OCI-LY7 (cell line): ENCODE data around the gene C11orf58. TPM values are rescaled to one million over a fixed set of nuclear protein-coding genes. Genes with fewer than 3 reads are reported as not detected.

Experiments used
- BruUV-seq: library from RNA; stranded (reverse); fragments of 400-500 nt; replicated peaks from 2 replicates; lab custom pipeline; 2021; lab: Mats Ljungman, UMichigan
- CTCF ChIA-PET: fragments of 300-600 bp; sonication (Branson Sonifier 250); formaldehyde crosslinking; loops from one replicate; lab custom pipeline; 2022; ENCODE audit warnings: antibody characterized with exemption; ENCODE audit not compliant: unreplicated experiment; lab: Charles Lee
- POLR2A ChIA-PET: fragments of 300-600 bp; sonication (Branson Sonifier 250); formaldehyde crosslinking; loops from one replicate; lab custom pipeline; 2022; ENCODE audit warnings: antibody characterized with exemption; lab: Charles Lee
- DNase-seq: peaks from one replicate; pipeline ENCODE4 v3.0.0-alpha.2; 2015; ENCODE audit warnings: low spot score
- H2AFZ ChIP-seq: fragments of 200-600 bp; sonication (generic), shearing (Covaris generic); 2 replicates; pipeline ENCODE4 v1.6.1; 2014; ENCODE audit warnings: mild to moderate bottlenecking, antibody characterized with exemption, low read length, moderate library complexity
- H3K27ac ChIP-seq: fragments of 200-600 bp; sonication (generic); 2 replicates; pipeline ENCODE4 v1.5.1; 2014; ENCODE audit warnings: mixed run types, low read depth, mild to moderate bottlenecking, moderate library complexity, low read length, inconsistent platforms; ENCODE audit not compliant: poor library complexity, severe bottlenecking
- H3K36me3 ChIP-seq: fragments of 200-600 bp; sonication (generic); 2 replicates; pipeline ENCODE4 v1.6.1; 2014; ENCODE audit warnings: mild to moderate bottlenecking, antibody characterized with exemption, low read length, moderate library complexity, mixed read lengths; ENCODE audit not compliant: insufficient read depth
- H3K4me1 ChIP-seq: fragments of 200-600 bp; sonication (generic); 2 replicates; pipeline ENCODE4 v1.5.1; 2014; ENCODE audit warnings: mild to moderate bottlenecking, low read length; ENCODE audit not compliant: insufficient read depth, poor library complexity, severe bottlenecking
- H3K4me2 ChIP-seq: fragments of 200-600 bp; sonication (generic); 2 replicates; pipeline ENCODE4 v1.6.1; 2014; ENCODE audit warnings: mild to moderate bottlenecking, low read length
- H3K4me3 ChIP-seq: fragments of 200-600 bp; sonication (generic); 2 replicates; pipeline ENCODE4 v1.5.1; 2014; ENCODE audit warnings: mild to moderate bottlenecking, low read depth, low read length; ENCODE audit not compliant: poor library complexity, severe bottlenecking
- H3K79me2 ChIP-seq: fragments of 200-600 bp; sonication (generic); 2 replicates; pipeline ENCODE4 v1.6.1; 2016; ENCODE audit warnings: low read depth, mild to moderate bottlenecking, low read length, moderate library complexity, mixed read lengths; ENCODE audit not compliant: insufficient read depth
- H3K9me2 ChIP-seq: fragments of 200-600 bp; sonication (generic); 2 replicates; pipeline ENCODE4 v1.6.1; 2016; ENCODE audit warnings: mild to moderate bottlenecking, low read length, mixed read lengths; ENCODE audit not compliant: insufficient read depth
- H3K9me3 ChIP-seq: fragments of 200-600 bp; sonication (generic); 2 replicates; pipeline ENCODE4 v1.6.1; 2014; ENCODE audit warnings: mild to moderate bottlenecking, mixed run types, low read length, mixed read lengths
- H4K20me1 ChIP-seq: fragments of 200-600 bp; sonication (generic); 2 replicates; pipeline ENCODE4 v1.6.1; 2014; ENCODE audit warnings: mild to moderate bottlenecking, antibody characterized with exemption, low read length, moderate library complexity, mixed read lengths; ENCODE audit not compliant: insufficient read depth
- CTCF ChIP-seq: fragments of 200-600 bp; sonication (generic); conservative IDR thresholded peaks from 2 replicates; pipeline ENCODE4 v1.5.1; 2014; ENCODE audit warnings: mild to moderate bottlenecking, antibody characterized with exemption, low read length, moderate library complexity, mixed read lengths
- EZH2phosphoT487 ChIP-seq: fragments of 200-600 bp; sonication (generic); IDR thresholded peaks from 2 replicates; pipeline ENCODE4 v1.6.1; 2018; ENCODE audit warnings: low read depth, borderline replicate concordance, mild to moderate bottlenecking, mixed run types, antibody characterized with exemption, low read length, moderate library complexity, mixed read lengths
- intact Hi-C: fragments of 100-400 bp; cut with micrococcal nuclease; formaldehyde crosslinking; loops from one replicate; pipeline ENCODE4 v1.10.0; 2022; ENCODE audit not compliant: unreplicated experiment
- total RNA-seq, 2 experiments: library from RNA; depleted of rRNA in 1 of 2; stranded (reverse); fragments of >200 nt in 1 of 2; shearing (Covaris generic) in 1 of 2; gene quantifications; 2 replicates each; pipeline ENCODE4 v1.2.3, GENCODE V29; 2014 to 2022

The C11orf58 gene
- total RNA-seq, 2 experiments from 2014 or later: 118 to 146 TPM

DNA sequence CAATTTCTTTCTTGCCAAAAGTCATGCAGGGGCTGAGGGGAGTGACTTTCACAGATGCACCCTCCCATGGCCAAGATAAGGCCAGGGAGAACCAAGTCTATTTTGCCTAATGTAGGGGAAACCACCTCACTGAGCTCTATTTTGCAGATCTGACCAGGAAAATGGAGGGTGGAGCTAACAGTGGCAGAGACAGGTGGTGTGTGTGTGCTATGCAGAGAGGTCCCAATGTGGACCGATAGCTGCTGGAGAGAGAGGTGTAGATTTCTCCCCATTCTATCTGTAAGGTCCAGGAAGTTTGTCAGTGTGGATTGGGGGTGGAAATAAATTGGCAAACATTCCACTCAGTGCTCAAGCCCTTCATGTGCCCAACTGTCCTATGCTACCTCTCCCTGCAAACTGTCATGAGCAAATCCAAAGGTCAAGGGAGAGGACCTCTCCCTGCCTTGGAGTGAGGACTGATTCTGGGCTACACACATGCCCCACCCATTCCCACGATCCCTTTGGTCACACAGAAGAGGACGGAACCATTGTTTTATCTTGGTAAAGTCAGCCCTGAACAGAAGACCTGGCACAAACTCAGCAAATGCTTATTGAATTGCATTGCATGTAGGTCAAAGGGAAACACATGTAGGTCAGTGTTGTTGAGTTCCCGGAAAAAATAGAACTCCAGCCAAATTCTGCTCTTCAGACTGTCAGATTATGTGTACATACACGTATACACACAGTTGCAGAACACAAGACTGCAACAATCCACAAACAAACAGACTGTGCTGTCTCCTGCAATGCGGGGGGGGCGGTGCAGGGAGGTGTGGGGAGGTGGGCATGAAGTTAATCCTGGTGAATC is 65.9 kb downstream of the C11orf58 start:
- Histone ChIP-seq H3K79me2 (no peaks in the 10 kb centered on the region), H2AFZ (no peak overlapping the region), H3K36me3 (no peaks in the 10 kb centered on the region), H3K4me2 (no peak overlapping the region), H3K4me1 (no peaks in the 10 kb centered on the region), H3K9me3 (no peaks in the 10 kb centered on the region), H4K20me1 (no peaks in the 10 kb centered on the region), H3K27ac (no peak overlapping the region), H3K4me3 (no peak overlapping the region), H3K9me2 (no peaks in the 10 kb centered on the region)
- no TSS peak for BruUV-seq
- no peak for DNase-seq
- ChIA-PET CTCF (no interaction called here), POLR2A (no interaction called here)
- intact Hi-C loops: no loop called here
- TF ChIP-seq EZH2phosphoT487 (no peak), CTCF (no peak)

DNA sequence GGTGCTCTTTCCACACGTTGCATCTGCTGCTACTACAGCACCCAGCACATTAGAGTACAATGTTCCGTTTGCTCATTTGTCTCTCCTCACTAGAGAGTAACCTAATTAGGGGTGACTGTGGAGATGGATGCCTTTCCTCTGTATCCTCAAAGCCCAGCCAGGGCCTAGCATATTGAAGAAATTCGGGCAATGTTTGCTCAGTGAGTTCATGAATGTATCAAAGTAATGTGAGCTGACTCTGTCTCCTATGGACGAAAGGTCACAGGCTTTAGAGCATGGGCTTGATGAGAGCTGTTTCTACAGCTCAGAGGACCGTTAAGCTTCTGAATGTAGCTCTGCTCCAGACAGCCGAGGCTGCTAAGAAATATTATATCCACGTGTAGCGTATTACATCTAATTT is 67.5 kb downstream of the C11orf58 start:
- POLR2A ChIA-PET: interaction anchor here (0.7 to 0.9 kb wide), 2 partner anchors 10 to 32 kb away, joined by 4 to 9 read pairs; no protein-coding TSS in a partner anchor
- intact Hi-C loops: no loop called here
- Histone ChIP-seq H3K4me2 (no peak overlapping the region), H3K9me2 (no peaks in the 10 kb centered on the region), H3K27ac (no peak overlapping the region), H3K4me3 (no peak overlapping the region), H2AFZ (no peak overlapping the region), H3K9me3 (no peaks in the 10 kb centered on the region), H3K36me3 (no peaks in the 10 kb centered on the region), H3K4me1 (no peaks in the 10 kb centered on the region), H4K20me1 (no peaks in the 10 kb centered on the region), H3K79me2 (no peaks in the 10 kb centered on the region)
- BruUV-seq: no TSS peak
- DNase-seq: no peak
- CTCF ChIA-PET: no interaction called here
- no peak for TF ChIP-seq EZH2phosphoT487
- no peak for TF ChIP-seq CTCF

- H3K4me3 ChIP-seq: no peak overlapping the region
- BruUV-seq: no TSS peak
- H3K4me1 ChIP-seq: no peaks in the 10 kb centered on the region
- H4K20me1 ChIP-seq: no peaks in the 10 kb centered on the region
- intact Hi-C loops: no loop called here
- H3K4me2 ChIP-seq: no peak overlapping the region
- no peaks in the 10 kb centered on the region for H3K9me3 ChIP-seq
- H3K9me2 ChIP-seq: no peaks in the 10 kb centered on the region
- no peak for DNase-seq
- no peaks in the 10 kb centered on the region for H3K36me3 ChIP-seq
- H3K27ac ChIP-seq: no peak overlapping the region
- POLR2A ChIA-PET: interaction anchor here (0.6 to 1.3 kb wide), 2 partner anchors 10 to 1038 kb away, joined by 3 read pairs; no protein-coding TSS in a partner anchor
- CTCF ChIA-PET: no interaction called here
- TF ChIP-seq CTCF (no peak), EZH2phosphoT487 (no peak)
- H2AFZ ChIP-seq: no peak overlapping the region
- H3K79me2 ChIP-seq: no peaks in the 10 kb centered on the region
Measured at GRCh38 chr11:16806791-16807190, 68.3 kb downstream of the C11orf58 start.
